Fibroblast of upper back skin (primary cell): Measurements from ENCODE around the gene TRMU.
"Not testable (repeated sequence)": the region's sequence is repeated elsewhere in the genome, so short reads cannot be mapped to it uniquely, and the experiment has no call there.

ENCODE experiments used
- DNase-seq: peaks from one replicate; pipeline ENCODE4 v3.0.0-alpha.2; 2013

Gene TRMU

DNA sequence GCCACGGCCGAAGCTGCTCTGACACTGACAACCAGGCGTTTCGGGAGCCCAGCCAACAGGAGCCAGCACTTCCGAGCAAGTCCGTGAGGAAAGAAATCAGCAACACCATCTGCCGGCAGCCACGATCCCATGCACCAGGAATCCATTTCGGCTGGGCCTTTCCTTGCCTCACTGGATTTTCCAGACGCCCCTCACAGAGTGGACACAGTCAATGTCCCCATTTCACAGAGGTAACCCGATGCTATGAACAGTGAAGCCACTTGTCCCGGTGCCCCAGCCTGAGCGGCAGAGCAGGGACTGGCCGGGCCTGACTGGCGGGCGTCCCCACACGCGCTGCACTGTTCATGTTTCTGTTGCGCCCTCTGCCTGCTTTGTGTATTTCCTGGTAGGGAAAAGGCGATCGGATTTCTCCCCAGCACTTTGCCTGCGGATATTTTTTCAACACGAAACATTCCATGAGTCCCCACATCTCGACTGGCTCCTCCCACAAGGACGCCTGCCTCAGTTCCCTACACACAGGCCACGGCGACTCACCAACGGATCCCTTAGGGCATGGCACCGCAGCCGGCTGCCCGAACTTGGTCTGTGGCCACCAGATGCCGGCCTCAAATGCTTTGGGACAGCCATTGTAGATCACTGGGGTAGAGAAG is 55.3 kb downstream of the TRMU start:
- DNase-seq = peak; percentile 72

DNA sequence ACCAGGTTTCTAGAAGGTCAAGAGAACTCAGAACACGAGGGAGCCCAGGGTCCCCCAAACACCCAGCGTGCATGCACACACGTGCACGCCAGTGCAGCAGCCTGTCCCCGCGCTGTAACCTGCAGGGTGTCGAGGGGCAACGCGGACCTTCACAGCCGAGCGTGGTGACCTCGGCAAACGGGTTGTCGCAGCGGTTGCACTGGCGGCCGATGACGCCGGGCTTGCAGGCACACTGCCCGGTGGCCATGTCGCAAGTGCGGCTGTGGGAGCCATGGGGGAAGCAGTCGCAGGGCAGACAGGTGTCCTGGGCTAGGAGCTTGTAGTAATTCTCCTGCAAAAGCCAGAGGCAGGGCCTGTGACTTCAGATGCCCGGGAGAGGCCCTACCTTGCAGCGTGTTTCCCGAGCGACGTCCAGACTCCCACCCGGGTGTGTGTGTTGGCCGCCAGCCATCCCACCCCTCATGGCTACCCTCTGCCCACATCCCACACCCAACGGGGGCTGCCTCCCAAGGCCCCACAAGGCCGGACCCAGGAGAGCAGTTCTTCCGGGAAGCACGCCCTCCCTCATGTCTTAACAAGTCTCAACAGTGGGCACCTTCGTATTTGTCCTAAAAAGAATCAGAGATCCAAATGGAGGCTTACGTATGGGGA is 56.1 kb downstream of the TRMU start:
- no peak for DNase-seq

DNA sequence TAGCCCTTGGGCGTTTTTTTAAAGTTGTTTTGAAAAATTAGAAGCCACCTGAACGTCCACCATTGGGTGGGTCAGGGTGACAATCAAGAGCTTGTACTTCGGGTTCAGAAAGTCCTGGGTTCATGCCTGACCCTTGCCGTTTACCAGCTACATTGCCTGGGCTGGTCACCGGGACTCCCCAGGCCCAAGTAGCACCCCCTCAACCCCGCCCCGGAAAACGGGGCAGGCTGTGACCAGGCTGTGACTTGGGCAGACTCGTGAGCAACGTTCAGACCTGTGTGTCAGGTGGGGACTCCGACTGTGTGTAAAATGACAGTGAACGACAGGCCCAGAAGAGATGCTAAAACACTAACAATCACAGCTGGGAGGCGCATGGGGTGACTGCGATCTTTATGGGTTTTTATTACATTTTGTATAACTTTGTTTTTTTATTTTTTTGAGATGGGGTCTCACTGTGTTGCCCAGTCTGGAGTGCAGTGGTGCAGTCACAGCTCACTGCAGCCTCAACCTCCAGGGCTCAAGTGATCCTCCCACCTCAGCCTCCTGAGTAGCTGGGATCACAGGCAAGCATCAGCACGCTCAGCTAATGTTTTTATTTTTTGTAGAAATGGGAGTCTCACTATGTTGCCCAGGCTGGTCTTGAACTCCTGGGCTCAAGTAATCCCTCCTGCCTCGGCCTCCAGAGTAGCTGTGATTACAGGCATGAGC is 56.8 kb downstream of the TRMU start:
- no peak for DNase-seq

DNA sequence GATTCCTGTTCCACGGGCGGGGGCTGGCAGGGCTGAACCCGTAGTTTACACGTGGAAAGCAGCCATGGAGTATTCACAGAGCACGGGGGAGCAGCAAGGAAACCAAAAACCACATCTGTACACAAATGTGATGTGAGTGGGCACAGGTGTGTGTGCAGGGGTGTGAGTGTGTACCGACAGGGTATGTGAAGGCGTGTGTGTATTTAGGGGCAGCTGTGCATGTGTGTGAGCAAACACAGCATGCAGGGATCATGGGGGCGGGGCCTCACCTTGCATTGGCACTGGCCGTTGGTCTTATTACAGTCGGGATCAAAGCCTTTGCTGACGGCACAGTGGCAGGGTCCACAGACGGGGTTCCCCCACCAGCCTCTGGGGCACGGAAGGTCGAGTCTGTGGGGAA is 58.4 kb downstream of the TRMU start:
- no peak for DNase-seq

DNA sequence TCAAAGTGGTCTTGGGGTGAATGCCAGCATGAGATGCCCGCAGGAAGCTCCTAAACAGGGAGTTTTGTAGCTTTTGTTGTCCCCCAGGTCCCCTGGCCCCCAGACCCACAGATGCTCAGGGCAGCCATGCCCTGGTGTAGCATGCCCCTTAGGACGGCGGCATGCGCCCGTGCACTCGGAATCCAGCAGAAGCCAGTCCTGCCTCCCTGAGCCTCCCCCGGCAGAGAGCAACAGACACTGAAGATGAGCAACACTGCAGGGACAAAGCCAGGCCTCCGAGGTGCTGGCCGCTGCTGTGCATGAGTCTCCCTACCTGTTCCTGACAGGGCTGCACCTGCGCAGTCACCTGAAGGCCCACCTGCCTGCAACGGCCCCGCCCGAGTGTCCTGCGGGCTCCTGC is 59.1 kb downstream of the TRMU start:
- no peak for DNase-seq

- DNase-seq = no peak
Measured at GRCh38 chr22:46395145-46395544, 59.6 kb downstream of the TRMU start.

GRCh38 chr22:46397049-46397448 is 61.5 kb downstream of the TRMU start:
- not testable (repeated sequence) for DNase-seq

- DNase-seq = no peak
Measured at GRCh38 chr22:46397514-46397913, 62.0 kb downstream of the TRMU start.

- no peak for DNase-seq
Measured at GRCh38 chr22:46397951-46398350, 62.4 kb downstream of the TRMU start.

- no peak for DNase-seq
Measured at GRCh38 chr22:46399251-46400024, 63.9 kb downstream of the TRMU start.

DNA sequence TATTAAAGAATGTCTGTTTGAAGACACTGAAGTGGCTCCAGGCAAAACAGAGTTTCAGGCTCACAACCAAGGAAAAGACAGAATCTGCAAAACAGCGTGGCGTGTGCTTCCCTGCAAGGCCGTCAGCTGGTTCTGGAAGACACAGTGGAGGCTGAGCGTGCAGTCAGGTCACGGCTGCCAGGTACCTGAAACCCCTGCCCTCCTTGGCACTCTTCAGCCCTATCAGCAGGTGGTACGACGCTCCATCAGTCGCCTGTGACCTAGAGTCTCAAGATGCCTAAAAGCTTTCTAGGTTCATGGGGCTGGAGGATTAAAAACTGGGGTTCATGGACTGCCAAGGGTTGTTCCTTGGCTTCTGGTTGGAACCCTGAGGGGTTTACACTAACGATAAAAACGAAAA is 65.9 kb downstream of the TRMU start:
- no peak for DNase-seq

DNA sequence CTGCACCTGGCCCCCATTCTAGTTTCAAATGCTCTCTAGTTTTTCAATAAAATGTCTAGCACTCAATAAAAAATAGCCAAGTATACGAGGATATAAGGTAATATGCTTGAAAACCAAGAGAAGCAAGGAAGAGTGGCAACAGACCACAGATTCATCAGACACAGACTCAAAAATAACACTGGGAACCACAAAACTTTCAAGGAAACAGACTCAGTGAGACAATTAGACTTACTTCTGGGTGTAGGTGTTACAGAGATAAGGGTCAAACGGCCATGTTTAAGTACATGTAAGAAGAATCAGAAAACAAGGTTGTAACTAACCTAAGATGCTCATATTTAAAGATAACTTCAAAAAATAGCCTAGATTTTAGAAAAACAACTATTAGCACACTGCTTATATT is 67.0 kb downstream of the TRMU start:
- DNase-seq = no peak

DNA sequence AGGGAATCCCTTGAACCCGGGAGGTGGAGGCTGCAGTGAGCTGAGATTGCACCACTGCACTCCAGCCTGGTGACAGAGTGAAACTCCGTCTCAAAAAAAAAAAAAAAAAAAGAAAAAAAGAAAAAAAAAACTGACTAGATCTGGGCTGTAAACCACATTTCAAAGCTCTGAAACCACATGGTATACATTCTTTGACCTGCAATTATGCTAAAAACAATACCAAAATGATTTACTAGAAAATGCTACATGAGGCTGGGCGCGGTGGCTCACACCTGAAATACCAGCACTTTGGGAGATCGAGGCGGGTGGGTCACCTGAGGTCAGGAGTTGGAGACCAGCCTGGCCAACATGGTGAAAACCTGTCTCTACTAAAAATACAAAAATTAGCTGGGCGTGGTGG is 68.4 kb downstream of the TRMU start:
- DNase-seq = not testable (repeated sequence)

GRCh38 chr22:46405901-46406300 is 70.4 kb downstream of the TRMU start:
- no peak for DNase-seq

DNA sequence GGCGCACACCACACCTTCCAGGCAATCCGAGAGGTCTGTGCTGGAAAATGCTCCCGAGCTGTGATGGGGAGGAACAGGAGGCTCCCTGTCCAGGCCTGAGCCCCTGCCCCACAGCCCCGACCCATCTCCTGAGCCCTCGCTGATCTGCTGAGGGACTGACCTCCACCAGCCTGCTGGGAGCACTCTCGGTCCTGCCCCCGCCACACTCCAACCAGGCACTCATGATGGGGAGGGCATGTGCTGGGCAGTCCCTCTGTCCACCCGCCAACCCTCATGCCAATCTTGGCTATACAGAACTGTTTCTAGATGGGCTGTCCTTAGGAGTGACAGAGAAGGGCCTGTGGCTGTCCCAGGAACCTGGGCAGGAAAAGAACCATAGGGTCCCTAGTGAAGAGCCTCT is 70.8 kb downstream of the TRMU start:
- DNase-seq = no peak

GRCh38 chr22:46406791-46407190 is 71.3 kb downstream of the TRMU start:
- DNase-seq = no peak
